Thymus (tissue), 11 donors: ENCODE results near the gene ASAP2. TPM values are rescaled to one million over a fixed set of nuclear protein-coding genes. Genes with fewer than 3 reads are reported as not detected.

Experiments
- DNase-seq, 9 donors: peaks; one replicate each; pipeline ENCODE4 v3.0.0-alpha.2; 2013; ENCODE audit warnings: low spot score in 9 of 9, low read depth in 6 of 9, missing footprints in 1 of 9
- H3K27ac ChIP-seq, 2 donors: one replicate each; pipeline ENCODE4 v1.5.1; 2013; ENCODE audit warnings: control low read depth in 1 of 2, low read depth in 1 of 2, low read length in 1 of 2, mild to moderate bottlenecking in 1 of 2, moderate library complexity in 1 of 2
- H3K27me3 ChIP-seq, 2 donors: one replicate each; pipeline ENCODE4 v1.5.1; 2013; ENCODE audit warnings: low read length in 1 of 2; ENCODE audit not compliant: control insufficient read depth in 2 of 2, insufficient read depth in 1 of 2
- H3K36me3 ChIP-seq, 2 donors: one replicate each; pipeline ENCODE4 v1.5.1; 2013; ENCODE audit warnings: low read length in 1 of 2, mild to moderate bottlenecking in 1 of 2, moderate library complexity in 1 of 2; ENCODE audit not compliant: control insufficient read depth in 2 of 2, insufficient read depth in 2 of 2
- H3K4me1 ChIP-seq, 2 donors: one replicate each; pipeline ENCODE4 v1.5.1; 2013; ENCODE audit warnings: low read length in 2 of 2; ENCODE audit not compliant: control insufficient read depth in 2 of 2, insufficient read depth in 2 of 2
- H3K4me3 ChIP-seq, 2 donors: one replicate each; pipeline ENCODE4 v1.5.1; 2013; ENCODE audit warnings: low read length in 2 of 2, control low read depth in 1 of 2, mild to moderate bottlenecking in 1 of 2
- H3K9me3 ChIP-seq, 2 donors: one replicate each; pipeline ENCODE4 v1.5.1; 2013; ENCODE audit warnings: low read length in 1 of 2, mild to moderate bottlenecking in 1 of 2; ENCODE audit not compliant: control insufficient read depth in 2 of 2, insufficient read depth in 1 of 2
- WGBS: extraction: QIAGEN DNeasy Blood & Tissue Kit; methylation state at CpG from one replicate; pipeline ENCODE4 v1.1.7; 2013; 5-methylcytosine and 5-hydroxymethylcytosine counted together
- polyA plus RNA-seq: library from polyadenylated mRNA; stranded (reverse); fragments of 200-250 nt; gene quantifications from one replicate; pipeline ENCODE4 v1.2.3, GENCODE V29; 2013
- total RNA-seq: library from RNA; stranded (reverse); fragments of 120-200 nt; gene quantifications from one replicate; pipeline ENCODE4 v1.2.4, GENCODE V29; 2013
- donor health status: healthy.

Gene ASAP2
- total and polyA plus RNA-seq, 2 donors: 3.3 to 6.7 TPM

GRCh38 chr2:9309147-9309546 lies 102.5 kb downstream of the ASAP2 start:
- Histone ChIP-seq H3K36me3 (no peaks in the 10 kb centered on the region), H3K4me3 (no peak overlapping the region), H3K4me1 (peaks cover 0 to 3% of the 10 kb centered on the region in 2 donors), H3K27me3 (no peaks in the 10 kb centered on the region), H3K27ac (no peak overlapping the region), H3K9me3 (no peaks in the 10 kb centered on the region)
- DNase-seq: no peak
- 98% methylated on average over 9 of the region's 9 CpGs for WGBS

- H3K36me3 ChIP-seq: no peaks in the 10 kb centered on the region
- H3K4me1 ChIP-seq: peaks cover 0 to 3% of the 10 kb centered on the region in 2 donors
- no peak overlapping the region for H3K27ac ChIP-seq
- no peak overlapping the region for H3K4me3 ChIP-seq
- no peak for DNase-seq
- no peaks in the 10 kb centered on the region for H3K9me3 ChIP-seq
- 85% methylated on average over 1 of the region's 1 CpG for WGBS
- no peaks in the 10 kb centered on the region for H3K27me3 ChIP-seq
Observed at GRCh38 chr2:9310377-9310776, 103.8 kb downstream of the ASAP2 start.

GRCh38 chr2:9310798-9311197 lies 104.2 kb downstream of the ASAP2 start:
- 16% methylated on average over 1 of the region's 1 CpG for WGBS
- no peak overlapping the region for H3K4me3 ChIP-seq
- H3K4me1 ChIP-seq: peaks cover 0 to 3% of the 10 kb centered on the region in 2 donors
- H3K9me3 ChIP-seq: no peaks in the 10 kb centered on the region
- no peak for DNase-seq
- no peak overlapping the region for H3K27ac ChIP-seq
- H3K36me3 ChIP-seq: no peaks in the 10 kb centered on the region
- no peaks in the 10 kb centered on the region for H3K27me3 ChIP-seq

GRCh38 chr2:9311488-9311887 lies 104.9 kb downstream of the ASAP2 start:
- H3K27me3 ChIP-seq: no peaks in the 10 kb centered on the region
- no peaks in the 10 kb centered on the region for H3K36me3 ChIP-seq
- no peak overlapping the region for H3K4me3 ChIP-seq
- no peak for DNase-seq
- H3K9me3 ChIP-seq: no peaks in the 10 kb centered on the region
- peak overlapping the region in 1 of 2 donors; percentile 46 for H3K27ac ChIP-seq
- H3K4me1 ChIP-seq: peaks cover 0 to 3% of the 10 kb centered on the region in 2 donors
- WGBS: 95% methylated on average over 12 of the region's 12 CpGs

- WGBS: 97% methylated on average over 6 of the region's 6 CpGs
Observed at GRCh38 chr2:9312591-9312990, 106.0 kb downstream of the ASAP2 start.

GRCh38 chr2:9313443-9313842 lies 106.8 kb downstream of the ASAP2 start:
- Histone ChIP-seq H3K4me3 (no peak overlapping the region), H3K9me3 (no peaks in the 10 kb centered on the region), H3K27ac (no peak overlapping the region), H3K27me3 (no peaks in the 10 kb centered on the region), H3K4me1 (peaks cover 0 to 3% of the 10 kb centered on the region in 2 donors), H3K36me3 (no peaks in the 10 kb centered on the region)
- 97% methylated on average over 9 of the region's 9 CpGs for WGBS
- DNase-seq: no peak

More at GRCh38 chr2:9312591-9312990, 106.0 kb downstream of the ASAP2 start:
- Histone ChIP-seq H3K4me1 (peaks cover 0 to 3% of the 10 kb centered on the region in 2 donors), H3K9me3 (no peaks in the 10 kb centered on the region), H3K36me3 (no peaks in the 10 kb centered on the region), H3K27me3 (no peaks in the 10 kb centered on the region), H3K27ac (no peak overlapping the region), H3K4me3 (no peak overlapping the region)
- no peak for DNase-seq

- WGBS: 96% methylated on average over 16 of the region's 16 CpGs
Observed at GRCh38 chr2:9315280-9315847, 108.8 kb downstream of the ASAP2 start.

GRCh38 chr2:9317559-9317958 lies 110.9 kb downstream of the ASAP2 start:
- 98% methylated on average over 6 of the region's 6 CpGs for WGBS
- Histone ChIP-seq H3K4me3 (no peak overlapping the region), H3K4me1 (no peaks in the 10 kb centered on the region), H3K27ac (no peak overlapping the region), H3K9me3 (no peaks in the 10 kb centered on the region), H3K27me3 (no peaks in the 10 kb centered on the region), H3K36me3 (no peaks in the 10 kb centered on the region)
- DNase-seq: no peak

More at GRCh38 chr2:9315280-9315847, 108.8 kb downstream of the ASAP2 start:
- no peak for DNase-seq
- no peak overlapping the region for H3K27ac ChIP-seq
- no peak overlapping the region for H3K4me3 ChIP-seq
- no peaks in the 10 kb centered on the region for H3K27me3 ChIP-seq
- no peaks in the 10 kb centered on the region for H3K36me3 ChIP-seq
- no peaks in the 10 kb centered on the region for H3K9me3 ChIP-seq
- H3K4me1 ChIP-seq: peaks cover 0 to 3% of the 10 kb centered on the region in 2 donors

- H3K27ac ChIP-seq: no peak overlapping the region
- no peaks in the 10 kb centered on the region for H3K9me3 ChIP-seq
- no peak for DNase-seq
- no peaks in the 10 kb centered on the region for H3K27me3 ChIP-seq
- H3K4me3 ChIP-seq: no peak overlapping the region
- no peaks in the 10 kb centered on the region for H3K4me1 ChIP-seq
- WGBS: 97% methylated on average over 29 of the region's 29 CpGs
- H3K36me3 ChIP-seq: no peaks in the 10 kb centered on the region
Observed at GRCh38 chr2:9318461-9319337, 112.1 kb downstream of the ASAP2 start.
